ENCODE measurements around the gene FTSJ1.

- TF ChIP-seq POLR2A (IDR thresholded peaks at IDR 0.05) (no peak), CTCF (IDR thresholded peaks at IDR 0.05) (no peak), EP300 (IDR thresholded peaks at IDR 0.05) (no peak), POLR2AphosphoS5 (IDR thresholded peaks at IDR 0.05) (no peak)
Observed at GRCh38 chrX:48514126-48514806, 38.3 kb downstream of the FTSJ1 start.

Data from stomach (tissue), 4 donors.